Gastrocnemius medialis (tissue), 4 donors: Measurements from ENCODE around the gene DEPP1.

ENCODE experiments used
- CTCF ChIP-seq, 5 experiments: fragments of 450-650 bp in 3 of 5; fragments of 200-600 bp in 2 of 5; sonication (generic) in 2 of 5; IDR thresholded peaks in 4 of 5; conservative IDR thresholded peaks in 1 of 5; 1 replicate in 4 of 5; 2 replicates in 1 of 5; pipeline ENCODE4 v1.5.1; 2016 to 2019; ENCODE audit warnings: antibody characterized with exemption in 5 of 5, mild to moderate bottlenecking in 3 of 5, moderate library complexity in 3 of 5
- POLR2A ChIP-seq, 2 donors: fragments of 450-650 bp; IDR thresholded peaks; one replicate each; pipeline ENCODE4 v1.6.1; 2017; ENCODE audit warnings: antibody characterized with exemption in 2 of 2, mild to moderate bottlenecking in 2 of 2, moderate library complexity in 2 of 2

DNA sequence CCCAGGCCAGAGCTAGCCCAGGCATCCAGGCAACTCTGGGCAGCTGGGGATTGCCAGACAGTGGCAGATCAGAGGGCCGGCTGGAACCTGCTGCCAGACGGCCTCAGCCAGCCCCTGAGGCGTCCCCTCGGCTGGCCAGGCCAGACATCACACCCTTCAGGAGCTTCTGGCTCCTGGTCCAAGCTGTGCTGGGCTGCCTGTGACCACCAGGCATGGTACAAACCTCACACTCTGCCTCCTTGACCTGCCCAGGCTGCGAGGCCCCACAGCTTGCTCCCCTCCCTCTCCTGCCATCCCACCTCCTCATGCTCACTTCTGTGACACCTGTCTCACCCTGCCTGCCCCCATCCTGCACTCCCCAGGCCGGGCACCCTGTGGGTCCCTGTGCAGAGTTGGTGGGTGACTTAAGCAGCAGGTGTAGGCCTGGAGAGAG is 5.7 kb downstream of the DEPP1 start:
- TF ChIP-seq CTCF (IDR thresholded peaks at IDR 0.05 in 4 of 5, conservative IDR thresholded peaks at IDR 0.05 in 1 of 5) (no peak), POLR2A (IDR thresholded peaks at IDR 0.05) (no peak)
